HepG2 (cell line): ENCODE data around the gene TACR3. TPM values are rescaled to one million over a fixed set of nuclear protein-coding genes. Genes with fewer than 3 reads are reported as not detected.

ENCODE experiments used
- ATAC-seq: fragments of 200-7000 bp; cut with Tn5 transposase; 3 replicates; pipeline ENCODE4 v1.9.1; 2020; ENCODE audit warnings: mild to moderate bottlenecking, moderate library complexity
- Bru-seq: library from RNA; stranded (reverse); fragments of 400-500 nt; gene quantifications from one replicate; lab custom pipeline; 2021; lab: Mats Ljungman, UMichigan
- BruChase-seq, 2 experiments: library from RNA; stranded (reverse); fragments of 400-500 nt; gene quantifications; one replicate each; lab custom pipeline; 2021; lab: Mats Ljungman, UMichigan
- BruUV-seq: library from RNA; stranded (reverse); fragments of 400-500 nt; replicated peaks from 2 replicates; lab custom pipeline; 2021; lab: Mats Ljungman, UMichigan
- CTCF ChIA-PET: fragments of 300-600 bp; formaldehyde crosslinking; extraction: SDS; loops from one replicate; lab custom pipeline; 2021; ENCODE audit warnings: low total read pairs, inconsistent platforms, low intra/inter-chr PET ratio; lab: Yijun Ruan, JAX
- POLR2A ChIA-PET: fragments of 350-600 bp; sonication (Branson Sonifier 250); formaldehyde crosslinking; loops from one replicate; lab custom pipeline; 2020; ENCODE audit warnings: antibody characterized with exemption, inconsistent platforms; lab: Yijun Ruan, JAX
- DNase-seq: peaks from one replicate; pipeline ENCODE4 v3.0.0-alpha.2; 2015; ENCODE audit warnings: low spot score
- FAIRE-seq: peaks from 3 replicates; lab custom pipeline; 2011; peaks lifted over from hg19 to GRCh38; lab: Jason Lieb, UNC
- H2AFZ ChIP-seq: one replicate; pipeline ENCODE4 v1.6.1; 2011; ENCODE audit warnings: low read length, inconsistent platforms
- H3K27ac ChIP-seq: fragments of 300-600 bp; 3 replicates; pipeline ENCODE4 v1.8.0; 2011; ENCODE audit warnings: mixed run types, mild to moderate bottlenecking, mixed read lengths, low read length, inconsistent platforms; ENCODE audit not compliant: insufficient read depth; ENCODE audit errors: extremely low read length
- H3K27me3 ChIP-seq, 2 experiments: fragments of 200-600 bp in 1 of 2; 2 replicates in 1 of 2; 3 replicates in 1 of 2; pipeline versions ENCODE4 v1.6.0 to v1.8.0; 2011; ENCODE audit warnings: low read length in 2 of 2, mild to moderate bottlenecking in 2 of 2, moderate library complexity in 2 of 2, inconsistent platforms in 1 of 2; ENCODE audit not compliant: insufficient read depth in 2 of 2, control insufficient read depth in 1 of 2
- H3K36me3 ChIP-seq, 2 experiments: fragments of 200-600 bp in 1 of 2; replicated peaks in 1 of 2; 2 replicates in 1 of 2; 3 replicates in 1 of 2; pipeline versions ENCODE4 v1.5.1 to v1.8.0; 2011; ENCODE audit warnings: low read length in 2 of 2, inconsistent platforms in 1 of 2; ENCODE audit not compliant: insufficient read depth in 2 of 2, control insufficient read depth in 1 of 2
- H3K4me1 ChIP-seq: 2 replicates; pipeline ENCODE4 v1.5.1; 2012; ENCODE audit warnings: low read length, inconsistent platforms; ENCODE audit not compliant: insufficient read depth
- H3K4me2 ChIP-seq: 2 replicates; pipeline ENCODE4 v1.6.0; 2011; ENCODE audit warnings: low read depth, low read length, inconsistent platforms
- H3K4me3 ChIP-seq, 3 experiments: fragments of 200-600 bp in 1 of 3; sonication (generic), shearing (Covaris generic) in 1 of 3; replicated peaks in 1 of 3; 2 replicates each; pipeline ENCODE4 v1.5.1; 2011 to 2016; ENCODE audit warnings: low read length in 3 of 3, inconsistent platforms in 2 of 3, low read depth in 2 of 3, mild to moderate bottlenecking in 2 of 3, control low read depth in 1 of 3, mixed read lengths in 1 of 3; ENCODE audit not compliant: insufficient read depth in 1 of 3
- H3K79me2 ChIP-seq: one replicate; pipeline ENCODE4 v1.6.1; 2011; ENCODE audit warnings: low read length, inconsistent platforms; ENCODE audit not compliant: insufficient read depth
- H3K9ac ChIP-seq: 2 replicates; pipeline ENCODE4 v1.6.0; 2011; ENCODE audit warnings: mild to moderate bottlenecking, low read depth, low read length, inconsistent platforms; ENCODE audit not compliant: insufficient read depth
- H3K9me3 ChIP-seq: 2 replicates; pipeline ENCODE4 v1.5.1; 2012; ENCODE audit warnings: mild to moderate bottlenecking, low read length
- H4K20me1 ChIP-seq: 2 replicates; pipeline ENCODE4 v1.6.0; 2011; ENCODE audit warnings: inconsistent platforms, mild to moderate bottlenecking, low read length, moderate library complexity; ENCODE audit not compliant: insufficient read depth
- DRAP1 ChIP-seq: IDR thresholded peaks from 2 replicates; pipeline ENCODE4 v1.6.1; 2016; ENCODE audit warnings: missing genetic modification reagents, missing compliant biosample characterization
- KMT2B ChIP-seq: IDR thresholded peaks from 2 replicates; pipeline ENCODE4 v1.6.1; 2016; ENCODE audit warnings: missing genetic modification reagents, missing compliant biosample characterization
- WGBS: methylation state at CpG from one replicate; pipeline ENCODE4 v1.1.6; 2017; ENCODE audit warnings: low lambda C conversion rate; 5-methylcytosine and 5-hydroxymethylcytosine counted together
- in situ Hi-C: cut with HindIII; loops from 2 replicates; pipeline ENCODE4 v1.10.0; 2017; ENCODE audit warnings: low pct_unique_long_range_greater_than_20kb; ENCODE audit not compliant: extremely low pct_ligation_motif_present
- intact Hi-C: fragments of 100-400 bp; cut with micrococcal nuclease; formaldehyde crosslinking; loops from one replicate; pipeline ENCODE4 v1.10.0; 2022; ENCODE audit not compliant: unreplicated experiment
- long read RNA-seq, 2 experiments: library from RNA in 1 of 2; library from polyadenylated mRNA in 1 of 2; stranded (forward) in 1 of 2; unstranded in 1 of 2; transcript quantifications; one replicate each; pipeline ENCODE4 v2.0.0, GENCODE V29; 2019 to 2022
- polyA minus RNA-seq, 3 experiments: library from RNA; depleted of rRNA, polyadenylated mRNA; stranded (reverse); fragments of >200 nt; gene quantifications; 2 replicates each; pipeline ENCODE4 v1.2.3, GENCODE V29; 2011; ENCODE audit warnings: low replicate concordance in 1 of 3
- polyA plus RNA-seq, 8 experiments: library from polyadenylated mRNA; depleted of rRNA in 3 of 8; stranded (reverse) in 7 of 8; unstranded in 1 of 8; fragments of >200 nt; fragmentation: Illumina TruSeq in 4 of 8; extraction: Trizol in 4 of 8; gene quantifications; 2 replicates each; pipeline versions ENCODE4 v1.2.1 to v1.2.3, GENCODE V29; 2011 to 2016; ENCODE audit warnings: low read depth in 4 of 8, missing spikeins in 1 of 8, mixed read lengths in 1 of 8; ENCODE audit not compliant: insufficient read depth in 1 of 8
- total RNA-seq, 5 experiments: library from RNA; depleted of rRNA; stranded (reverse); fragments of >200 nt; fragmentation: Illumina TruSeq; extraction: Trizol; gene quantifications; 2 replicates each; pipeline ENCODE4 v1.2.3, GENCODE V29; 2016; ENCODE audit warnings: low read depth in 1 of 5
- TF ChIP-seq, protein P1 (sequence below): sonication (generic); formaldehyde crosslinking; IDR thresholded peaks from 2 replicates; pipeline ENCODE4 v1.8.1; 2023; ENCODE audit warnings: mild to moderate bottlenecking, missing genetic modification reagents

TACR3 gene, protein sequence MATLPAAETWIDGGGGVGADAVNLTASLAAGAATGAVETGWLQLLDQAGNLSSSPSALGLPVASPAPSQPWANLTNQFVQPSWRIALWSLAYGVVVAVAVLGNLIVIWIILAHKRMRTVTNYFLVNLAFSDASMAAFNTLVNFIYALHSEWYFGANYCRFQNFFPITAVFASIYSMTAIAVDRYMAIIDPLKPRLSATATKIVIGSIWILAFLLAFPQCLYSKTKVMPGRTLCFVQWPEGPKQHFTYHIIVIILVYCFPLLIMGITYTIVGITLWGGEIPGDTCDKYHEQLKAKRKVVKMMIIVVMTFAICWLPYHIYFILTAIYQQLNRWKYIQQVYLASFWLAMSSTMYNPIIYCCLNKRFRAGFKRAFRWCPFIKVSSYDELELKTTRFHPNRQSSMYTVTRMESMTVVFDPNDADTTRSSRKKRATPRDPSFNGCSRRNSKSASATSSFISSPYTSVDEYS
- total RNA-seq (2016; rRNA removed; fragmentation: Illumina TruSeq; extraction: Trizol) (not detected in 2 replicates), polyA plus RNA-seq (2011; rRNA removed) (not detected in 2 replicates), polyA minus RNA-seq (2011; rRNA and poly(A)+ RNA removed; ENCODE audit: low replicate concordance) (not detected in 2 replicates), Bru-seq, nascent RNA (percentile 2 among the genes with signal in this experiment), BruChase-seq, experiment 1, labeled RNA remaining after a 6-hour chase (percentile 1 among the genes with signal in this experiment), BruChase-seq, experiment 2, labeled RNA remaining after a 2-hour chase (percentile 2 among the genes with signal in this experiment)
- not detected in 2 replicates for total RNA-seq (2016; cell fraction: cytosol; rRNA removed; fragmentation: Illumina TruSeq; extraction: Trizol; ENCODE audit: low read depth)
- total RNA-seq (2016; cell fraction: insoluble cytoplasmic fraction; rRNA removed; fragmentation: Illumina TruSeq; extraction: Trizol) = not detected in 2 replicates
- total RNA-seq (2016; cell fraction: membrane; rRNA removed; fragmentation: Illumina TruSeq; extraction: Trizol) = not detected in 2 replicates
- not detected in 2 replicates for total RNA-seq (2016; cell fraction: nucleus; rRNA removed; fragmentation: Illumina TruSeq; extraction: Trizol)
- polyA plus RNA-seq (2011; cell fraction: cytosol; rRNA removed) = not detected in 2 replicates
- polyA plus RNA-seq (2011; cell fraction: nucleus; rRNA removed) = not detected in 2 replicates
- not detected in 2 replicates for polyA plus RNA-seq (2012)
- not detected in 2 replicates for polyA plus RNA-seq (2016; cell fraction: cytosol; fragmentation: Illumina TruSeq; extraction: Trizol; ENCODE audit: low read depth)
- polyA plus RNA-seq (2016; cell fraction: insoluble cytoplasmic fraction; fragmentation: Illumina TruSeq; extraction: Trizol; ENCODE audit: low read depth) = not detected in 2 replicates
- not detected in 2 replicates for polyA plus RNA-seq (2016; cell fraction: membrane; fragmentation: Illumina TruSeq; extraction: Trizol; ENCODE audit: low read depth)
- polyA plus RNA-seq (2016; cell fraction: nucleus; fragmentation: Illumina TruSeq; extraction: Trizol; ENCODE audit: insufficient read depth, low read depth) = not detected in 2 replicates
- polyA minus RNA-seq (2011; cell fraction: cytosol; rRNA and poly(A)+ RNA removed) = not detected in 2 replicates
- polyA minus RNA-seq (2011; cell fraction: nucleus; rRNA and poly(A)+ RNA removed) = not detected in 2 replicates
- long read RNA-seq, experiment 1 = 0 reads
- long read RNA-seq, experiment 2 = 0 reads

GRCh38 chr4:103719830-103720207 lies at the start of gene TACR3:
TACR3 (minus strand) TSS chr4:103719985; CDS start chr4:103719675, 310 bp downstream.
- ChIA-PET CTCF (no interaction called here), POLR2A (no interaction called here)
- no peak for FAIRE-seq
- H3K9me3 ChIP-seq = no peaks in the 10 kb centered on the region
- no peak within 1 kb of the TSS for H2AFZ ChIP-seq
- in situ Hi-C loops (no loop called here), intact Hi-C loops (no loop called here)
- DNase-seq = no peak
- H3K27me3 ChIP-seq = no peaks in the 10 kb centered on the region; a peak in 1 of 5 replicates
- 56% methylated on average over 7 of the region's 20 CpGs for WGBS
- H3K79me2 ChIP-seq = no peaks in the 10 kb centered on the region
- ATAC-seq = no peak
- H4K20me1 ChIP-seq = no peaks in the 10 kb centered on the region
- H3K4me2 ChIP-seq = no peak within 1 kb of the TSS
- H3K9ac ChIP-seq = no peak within 1 kb of the TSS
- H3K4me3 ChIP-seq = no peak within 1 kb of the TSS
- H3K27ac ChIP-seq = no peak within 1 kb of the TSS
- no TSS peak for BruUV-seq
- TF ChIP-seq KMT2B (CRISPR knock-in tag) = no peak
- TF ChIP-seq DRAP1 (CRISPR knock-in tag) = no peak
- TF ChIP-seq, protein P1, sequence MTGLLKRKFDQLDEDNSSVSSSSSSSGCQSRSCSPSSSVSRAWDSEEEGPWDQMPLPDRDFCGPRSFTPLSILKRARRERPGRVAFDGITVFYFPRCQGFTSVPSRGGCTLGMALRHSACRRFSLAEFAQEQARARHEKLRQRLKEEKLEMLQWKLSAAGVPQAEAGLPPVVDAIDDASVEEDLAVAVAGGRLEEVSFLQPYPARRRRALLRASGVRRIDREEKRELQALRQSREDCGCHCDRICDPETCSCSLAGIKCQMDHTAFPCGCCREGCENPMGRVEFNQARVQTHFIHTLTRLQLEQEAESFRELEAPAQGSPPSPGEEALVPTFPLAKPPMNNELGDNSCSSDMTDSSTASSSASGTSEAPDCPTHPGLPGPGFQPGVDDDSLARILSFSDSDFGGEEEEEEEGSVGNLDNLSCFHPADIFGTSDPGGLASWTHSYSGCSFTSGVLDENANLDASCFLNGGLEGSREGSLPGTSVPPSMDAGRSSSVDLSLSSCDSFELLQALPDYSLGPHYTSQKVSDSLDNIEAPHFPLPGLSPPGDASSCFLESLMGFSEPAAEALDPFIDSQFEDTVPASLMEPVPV (CRISPR knock-in tag) = no peak
- no peaks in the 10 kb centered on the region for H3K4me1 ChIP-seq
- H3K36me3 ChIP-seq = no peaks in the 10 kb centered on the region
